WTC11 (cell line): ENCODE data around the gene CTCF. TPM values are rescaled to one million over a fixed set of nuclear protein-coding genes. Genes with fewer than 3 reads are reported as not detected.

Experiments used
- ATAC-seq: fragments of 200-7000 bp; cut with Tn5 transposase; 2 replicates; pipeline ENCODE4 v1.10.0; 2021; ENCODE audit warnings: mild to moderate bottlenecking, moderate library complexity
- CTCF ChIA-PET: fragments of 300-600 bp; sonication (Branson Sonifier 250); formaldehyde crosslinking; loops from one replicate; lab custom pipeline; 2021; ENCODE audit warnings: antibody characterized with exemption; lab: Charles Lee
- POLR2A ChIA-PET: fragments of 350-600 bp; sonication (Branson Sonifier 250); formaldehyde crosslinking; loops from one replicate; lab custom pipeline; 2021; ENCODE audit warnings: antibody characterized with exemption; lab: Charles Lee
- DNase-seq: peaks from one replicate; pipeline ENCODE4 v3.0.0; 2021; ENCODE audit warnings: low spot score
- H3K27ac Mint-ChIP-seq: 2 replicates; pipeline ENCODE4 v1.8.0; 2021; ENCODE audit warnings: mixed read lengths
- H3K27me3 Mint-ChIP-seq: 2 replicates; pipeline ENCODE4 v1.8.0; 2021; ENCODE audit warnings: low read depth, mild to moderate bottlenecking, moderate library complexity, mixed read lengths
- H3K36me3 Mint-ChIP-seq: 2 replicates; pipeline ENCODE4 v1.8.0; 2021; ENCODE audit warnings: mixed read lengths
- H3K4me1 Mint-ChIP-seq: 2 replicates; pipeline ENCODE4 v1.8.0; 2022; ENCODE audit warnings: mixed read lengths
- H3K4me3 Mint-ChIP-seq: 2 replicates; pipeline ENCODE4 v1.8.0; 2021; ENCODE audit warnings: mild to moderate bottlenecking, moderate library complexity, mixed read lengths
- H3K9me3 Mint-ChIP-seq: 2 replicates; pipeline ENCODE4 v1.8.0; 2021; ENCODE audit warnings: mixed read lengths
- E2F1 ChIP-seq: sonication (generic); formaldehyde crosslinking; IDR thresholded peaks from 2 replicates; pipeline ENCODE4 v1.8.0; 2022; ENCODE audit warnings: mild to moderate bottlenecking, missing genetic modification reagents
- EMX1 ChIP-seq: fragments of 250-450 bp; sonication (Bioruptor Pico); IDR thresholded peaks from 2 replicates; pipeline ENCODE4 v1.8.0; 2021; ENCODE audit warnings: mild to moderate bottlenecking
- ESRRA ChIP-seq: sonication (generic); formaldehyde crosslinking; IDR thresholded peaks from 2 replicates; pipeline ENCODE4 v1.8.1; 2022; ENCODE audit warnings: mild to moderate bottlenecking, missing genetic modification reagents, borderline replicate concordance
- GRHL2 ChIP-seq: fragments of 250-450 bp; sonication (Bioruptor Pico); IDR thresholded peaks from 2 replicates; pipeline ENCODE4 v1.8.0; 2022; ENCODE audit warnings: mild to moderate bottlenecking, moderate library complexity; ENCODE audit not compliant: insufficient replicate concordance, severe bottlenecking
- GTF2I ChIP-seq: fragments of 250-450 bp; sonication (Bioruptor Pico); conservative IDR thresholded peaks from 2 replicates; pipeline ENCODE4 v1.4.0; 2021; ENCODE audit warnings: mild to moderate bottlenecking
- HMGA2 ChIP-seq: fragments of 250-450 bp; sonication (Bioruptor Pico); IDR thresholded peaks from 2 replicates; pipeline ENCODE4 v1.4.0; 2021; ENCODE audit warnings: mild to moderate bottlenecking, moderate library complexity
- JUN ChIP-seq: sonication (generic); formaldehyde crosslinking; IDR thresholded peaks from 2 replicates; pipeline ENCODE4 v1.8.0; 2023; ENCODE audit warnings: mild to moderate bottlenecking, missing genetic modification reagents
- MYBL2 ChIP-seq: sonication (generic); formaldehyde crosslinking; IDR thresholded peaks from 2 replicates; pipeline ENCODE4 v1.8.1; 2023; ENCODE audit warnings: mild to moderate bottlenecking, moderate library complexity, missing genetic modification reagents
- NR1H2 ChIP-seq: sonication (generic); formaldehyde crosslinking; IDR thresholded peaks from 2 replicates; pipeline ENCODE4 v1.9.0; 2021; ENCODE audit warnings: mild to moderate bottlenecking, moderate library complexity, missing genetic modification reagents
- NR2C2 ChIP-seq: sonication (generic); formaldehyde crosslinking; IDR thresholded peaks from 2 replicates; pipeline ENCODE4 v1.8.0; 2022; ENCODE audit warnings: mild to moderate bottlenecking, missing genetic modification reagents
- OVOL2 ChIP-seq: fragments of 250-450 bp; sonication (Bioruptor Pico); IDR thresholded peaks from 2 replicates; pipeline ENCODE4 v1.9.0; 2021; ENCODE audit warnings: mild to moderate bottlenecking, borderline replicate concordance
- SMAD4 ChIP-seq: sonication (generic); formaldehyde crosslinking; IDR thresholded peaks from 2 replicates; pipeline ENCODE4 v1.8.0; 2022; ENCODE audit warnings: mild to moderate bottlenecking, missing genetic modification reagents
- ZNF396 ChIP-seq: fragments of 250-450 bp; sonication (Bioruptor Pico); IDR thresholded peaks from 2 replicates; pipeline ENCODE4 v1.8.0; 2021; ENCODE audit warnings: mild to moderate bottlenecking, moderate library complexity, borderline replicate concordance
- ZNF512 ChIP-seq: sonication (generic); formaldehyde crosslinking; IDR thresholded peaks from 2 replicates; pipeline ENCODE4 v1.8.1; 2022; ENCODE audit warnings: missing genetic modification reagents, borderline replicate concordance
- ZNF532 ChIP-seq: fragments of 250-450 bp; sonication (Bioruptor Pico); IDR thresholded peaks from 2 replicates; pipeline ENCODE4 v1.9.0; 2021; ENCODE audit warnings: mild to moderate bottlenecking, borderline replicate concordance
- total RNA-seq: library from RNA; stranded (reverse); gene quantifications from 3 replicates; pipeline ENCODE4 v1.2.3, GENCODE V29; 2021
- TF ChIP-seq, protein P1 (sequence below): fragments of 250-450 bp; sonication (Bioruptor Pico); IDR thresholded peaks from 2 replicates; pipeline ENCODE4 v1.9.0; 2021; ENCODE audit warnings: mild to moderate bottlenecking
- TF ChIP-seq, protein P2 (sequence below): sonication (generic); formaldehyde crosslinking; IDR thresholded peaks from 2 replicates; pipeline ENCODE4 v1.8.1; 2022; ENCODE audit warnings: mild to moderate bottlenecking, moderate library complexity, missing genetic modification reagents
- TF ChIP-seq, protein P3 (sequence below): sonication (generic); formaldehyde crosslinking; conservative IDR thresholded peaks from 2 replicates; pipeline ENCODE4 v1.8.1; 2023; ENCODE audit warnings: mild to moderate bottlenecking, low read depth, missing genetic modification reagents, moderate library complexity
- TF ChIP-seq, protein P4 (sequence below): sonication (generic); formaldehyde crosslinking; IDR thresholded peaks from 2 replicates; pipeline ENCODE4 v1.8.1; 2022; ENCODE audit warnings: low read depth, missing genetic modification reagents, borderline replicate concordance

Gene CTCF
- total RNA-seq, 1 experiment from 2014 or later, result 55.4 TPM

DNA sequence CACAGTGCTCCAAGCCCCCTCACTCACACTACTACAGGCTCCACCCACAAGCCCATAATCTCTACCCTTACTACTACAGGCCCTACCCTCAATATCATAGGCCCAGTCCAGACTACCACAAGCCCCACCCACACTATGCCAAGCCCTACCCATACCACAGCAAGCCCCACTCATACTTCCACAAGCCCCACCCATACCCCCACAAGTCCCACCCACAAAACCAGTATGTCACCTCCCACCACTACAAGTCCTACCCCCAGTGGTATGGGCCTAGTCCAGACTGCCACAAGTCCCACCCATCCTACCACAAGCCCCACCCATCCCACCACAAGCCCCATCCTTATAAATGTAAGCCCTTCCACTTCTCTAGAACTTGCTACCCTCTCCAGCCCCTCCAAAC lies 19.9 kb upstream of the CTCF start:
- Mint-ChIP-seq H3K36me3 (peaks cover 2% of the 10 kb centered on the region; the same call in 1 of the 2 replicates), H3K4me1 (peaks cover 11% of the 10 kb centered on the region), H3K4me3 (no peak overlapping the region), H3K27me3 (peaks cover 53% of the 10 kb centered on the region), H3K9me3 (no peaks in the 10 kb centered on the region), H3K27ac (no peak overlapping the region)
- ChIA-PET CTCF (interaction anchor here (6.1 to 13.9 kb wide), 2 partner anchors 22 kb away, joined by 89 to 184 read pairs; no protein-coding TSS in a partner anchor), POLR2A (no interaction called here)
- TF ChIP-seq SMAD4 (no peak), HMGA2 (CRISPR knock-in tag) (no peak), NR1H2 (CRISPR knock-in tag) (no peak), ESRRA (CRISPR knock-in tag) (no peak), ZNF532 (CRISPR knock-in tag) (no peak), MYBL2 (CRISPR knock-in tag) (no peak), E2F1 (CRISPR knock-in tag) (no peak), GTF2I (CRISPR knock-in tag) (no peak)
- ATAC-seq (peak; percentile 78), DNase-seq (peak; percentile 47)

GRCh38 chr16:67543036-67543435 lies 19.3 kb upstream of the CTCF start:
- Mint-ChIP-seq H3K27ac (no peak overlapping the region), H3K36me3 (peaks cover 2% of the 10 kb centered on the region; the same call in 1 of the 2 replicates), H3K4me1 (peaks cover 16% of the 10 kb centered on the region), H3K27me3 (peaks cover 51% of the 10 kb centered on the region), H3K9me3 (no peaks in the 10 kb centered on the region), H3K4me3 (no peak overlapping the region)
- no peak for DNase-seq
- no peak for TF ChIP-seq ESRRA (CRISPR knock-in tag)
- TF ChIP-seq GRHL2, result no peak
- TF ChIP-seq, protein P1, sequence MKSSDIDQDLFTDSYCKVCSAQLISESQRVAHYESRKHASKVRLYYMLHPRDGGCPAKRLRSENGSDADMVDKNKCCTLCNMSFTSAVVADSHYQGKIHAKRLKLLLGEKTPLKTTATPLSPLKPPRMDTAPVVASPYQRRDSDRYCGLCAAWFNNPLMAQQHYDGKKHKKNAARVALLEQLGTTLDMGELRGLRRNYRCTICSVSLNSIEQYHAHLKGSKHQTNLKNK, result no peak
- TF ChIP-seq, protein P2, sequence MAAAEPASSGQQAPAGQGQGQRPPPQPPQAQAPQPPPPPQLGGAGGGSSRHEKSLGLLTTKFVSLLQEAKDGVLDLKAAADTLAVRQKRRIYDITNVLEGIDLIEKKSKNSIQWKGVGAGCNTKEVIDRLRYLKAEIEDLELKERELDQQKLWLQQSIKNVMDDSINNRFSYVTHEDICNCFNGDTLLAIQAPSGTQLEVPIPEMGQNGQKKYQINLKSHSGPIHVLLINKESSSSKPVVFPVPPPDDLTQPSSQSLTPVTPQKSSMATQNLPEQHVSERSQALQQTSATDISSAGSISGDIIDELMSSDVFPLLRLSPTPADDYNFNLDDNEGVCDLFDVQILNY, result no peak
- ATAC-seq, result no peak
- CTCF ChIA-PET, result interaction anchor here (0.9 to 6.1 kb wide), 2 partner anchors 22 to 98 kb away, joined by 3 to 89 read pairs; no protein-coding TSS in a partner anchor
- POLR2A ChIA-PET, result interaction anchor here (1.3 kb wide), 1 partner anchor 105 kb away, joined by 3 read pairs; no protein-coding TSS in a partner anchor

- Mint-ChIP-seq H3K9me3 (no peaks in the 10 kb centered on the region), H3K36me3 (peaks cover 2% of the 10 kb centered on the region; the same call in 1 of the 2 replicates), H3K4me1 (peaks cover 16% of the 10 kb centered on the region), H3K27me3 (peaks cover 45% of the 10 kb centered on the region), H3K27ac (no peak overlapping the region), H3K4me3 (no peak overlapping the region)
- no peak for ATAC-seq
- DNase-seq, result no peak
- ChIA-PET POLR2A (interaction anchor here (1.3 kb wide), 1 partner anchor 105 kb away, joined by 3 read pairs; no protein-coding TSS in a partner anchor), CTCF (interaction anchor here (0.5 to 6.1 kb wide), 11 partner anchors 12 to 1705 kb away, joined by 3 to 137 read pairs (median 9); partner anchors contain the start of genes ACD, C16orf86, CARMIL2 and CTCF)
- TF ChIP-seq NR2C2 (CRISPR knock-in tag) (no peak), JUN (CRISPR knock-in tag) (no peak), EMX1 (CRISPR knock-in tag) (no peak), OVOL2 (CRISPR knock-in tag) (no peak), ESRRA (CRISPR knock-in tag) (no peak), ZNF396 (CRISPR knock-in tag) (no peak), ZNF512 (CRISPR knock-in tag) (no peak), MYBL2 (CRISPR knock-in tag) (no peak)
- TF ChIP-seq, protein P3, sequence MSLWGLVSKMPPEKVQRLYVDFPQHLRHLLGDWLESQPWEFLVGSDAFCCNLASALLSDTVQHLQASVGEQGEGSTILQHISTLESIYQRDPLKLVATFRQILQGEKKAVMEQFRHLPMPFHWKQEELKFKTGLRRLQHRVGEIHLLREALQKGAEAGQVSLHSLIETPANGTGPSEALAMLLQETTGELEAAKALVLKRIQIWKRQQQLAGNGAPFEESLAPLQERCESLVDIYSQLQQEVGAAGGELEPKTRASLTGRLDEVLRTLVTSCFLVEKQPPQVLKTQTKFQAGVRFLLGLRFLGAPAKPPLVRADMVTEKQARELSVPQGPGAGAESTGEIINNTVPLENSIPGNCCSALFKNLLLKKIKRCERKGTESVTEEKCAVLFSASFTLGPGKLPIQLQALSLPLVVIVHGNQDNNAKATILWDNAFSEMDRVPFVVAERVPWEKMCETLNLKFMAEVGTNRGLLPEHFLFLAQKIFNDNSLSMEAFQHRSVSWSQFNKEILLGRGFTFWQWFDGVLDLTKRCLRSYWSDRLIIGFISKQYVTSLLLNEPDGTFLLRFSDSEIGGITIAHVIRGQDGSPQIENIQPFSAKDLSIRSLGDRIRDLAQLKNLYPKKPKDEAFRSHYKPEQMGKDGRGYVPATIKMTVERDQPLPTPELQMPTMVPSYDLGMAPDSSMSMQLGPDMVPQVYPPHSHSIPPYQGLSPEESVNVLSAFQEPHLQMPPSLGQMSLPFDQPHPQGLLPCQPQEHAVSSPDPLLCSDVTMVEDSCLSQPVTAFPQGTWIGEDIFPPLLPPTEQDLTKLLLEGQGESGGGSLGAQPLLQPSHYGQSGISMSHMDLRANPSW, result no peak
- TF ChIP-seq, protein P4, sequence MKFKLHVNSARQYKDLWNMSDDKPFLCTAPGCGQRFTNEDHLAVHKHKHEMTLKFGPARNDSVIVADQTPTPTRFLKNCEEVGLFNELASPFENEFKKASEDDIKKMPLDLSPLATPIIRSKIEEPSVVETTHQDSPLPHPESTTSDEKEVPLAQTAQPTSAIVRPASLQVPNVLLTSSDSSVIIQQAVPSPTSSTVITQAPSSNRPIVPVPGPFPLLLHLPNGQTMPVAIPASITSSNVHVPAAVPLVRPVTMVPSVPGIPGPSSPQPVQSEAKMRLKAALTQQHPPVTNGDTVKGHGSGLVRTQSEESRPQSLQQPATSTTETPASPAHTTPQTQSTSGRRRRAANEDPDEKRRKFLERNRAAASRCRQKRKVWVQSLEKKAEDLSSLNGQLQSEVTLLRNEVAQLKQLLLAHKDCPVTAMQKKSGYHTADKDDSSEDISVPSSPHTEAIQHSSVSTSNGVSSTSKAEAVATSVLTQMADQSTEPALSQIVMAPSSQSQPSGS (CRISPR knock-in tag), result no peak
Measured at GRCh38 chr16:67543582-67543981, 18.7 kb upstream of the CTCF start.
